HG03064 (cell line): Measurements from ENCODE around the gene TUBB2B.

Experiments used
- ATAC-seq: cut with Tn5 transposase; IDR thresholded peaks from one replicate; pipeline ENCODE4 v1.9.1; 2021; ENCODE audit warnings: low read depth; ENCODE audit not compliant: unreplicated experiment

Gene TUBB2B

DNA sequence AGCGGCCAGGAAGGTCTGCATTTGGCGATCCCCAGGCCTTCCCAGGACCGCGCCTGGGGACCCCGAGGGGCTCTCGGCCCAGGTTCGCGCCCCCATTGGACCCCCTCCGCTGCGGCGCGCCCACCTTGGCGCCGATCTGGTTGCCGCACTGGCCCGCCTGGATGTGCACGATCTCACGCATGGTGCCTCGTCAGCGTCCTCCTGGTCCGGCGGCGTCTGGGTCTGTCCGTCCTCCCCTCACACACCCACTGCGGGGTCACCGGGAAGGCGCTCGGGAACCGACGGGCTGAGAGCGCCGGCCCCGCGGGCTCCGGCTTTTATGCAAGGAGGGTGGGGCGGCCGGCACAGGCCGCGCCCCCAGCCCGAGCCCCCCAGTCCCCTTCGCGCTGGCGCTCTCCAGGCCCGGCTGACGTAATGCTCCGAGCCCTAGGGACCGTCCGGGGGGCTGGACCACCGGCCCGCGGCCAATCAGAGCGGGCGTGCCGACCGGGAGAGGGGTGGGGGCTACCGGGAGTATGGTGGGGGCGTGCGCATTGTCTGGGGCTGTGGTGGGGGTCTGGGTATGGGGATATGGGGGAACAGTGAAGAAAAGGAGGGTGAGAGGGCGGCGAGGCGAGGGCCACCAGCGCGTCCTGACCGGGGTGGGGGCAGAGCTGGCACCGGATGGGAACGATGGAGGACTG is at the start of gene TUBB2B:
TUBB2B (minus strand) TSS at position 291 of the 683 bp plus-strand sequence; CDS start at position 181, 110 bp downstream.
- no peak for ATAC-seq

DNA sequence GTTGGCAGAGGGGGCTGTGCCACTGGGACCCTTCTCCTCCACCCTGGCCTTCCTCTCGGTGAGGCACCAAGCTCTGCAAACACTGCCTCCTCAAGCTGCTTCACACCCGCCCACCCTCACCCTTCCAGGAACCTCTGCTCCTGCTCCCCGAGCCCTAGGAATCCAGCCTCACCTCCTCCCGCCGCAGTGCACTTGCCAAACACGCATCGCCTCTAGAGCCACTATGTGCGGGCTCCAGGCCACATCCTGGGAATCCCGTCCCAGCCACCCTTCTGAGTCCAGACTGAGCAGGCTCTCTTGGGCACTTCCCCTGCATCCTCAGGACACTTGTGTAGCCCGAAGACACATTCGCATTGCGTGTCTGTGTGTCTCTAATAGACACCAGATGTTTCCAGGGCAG is 49.8 kb upstream of the TUBB2B start:
- ATAC-seq: no peak

DNA sequence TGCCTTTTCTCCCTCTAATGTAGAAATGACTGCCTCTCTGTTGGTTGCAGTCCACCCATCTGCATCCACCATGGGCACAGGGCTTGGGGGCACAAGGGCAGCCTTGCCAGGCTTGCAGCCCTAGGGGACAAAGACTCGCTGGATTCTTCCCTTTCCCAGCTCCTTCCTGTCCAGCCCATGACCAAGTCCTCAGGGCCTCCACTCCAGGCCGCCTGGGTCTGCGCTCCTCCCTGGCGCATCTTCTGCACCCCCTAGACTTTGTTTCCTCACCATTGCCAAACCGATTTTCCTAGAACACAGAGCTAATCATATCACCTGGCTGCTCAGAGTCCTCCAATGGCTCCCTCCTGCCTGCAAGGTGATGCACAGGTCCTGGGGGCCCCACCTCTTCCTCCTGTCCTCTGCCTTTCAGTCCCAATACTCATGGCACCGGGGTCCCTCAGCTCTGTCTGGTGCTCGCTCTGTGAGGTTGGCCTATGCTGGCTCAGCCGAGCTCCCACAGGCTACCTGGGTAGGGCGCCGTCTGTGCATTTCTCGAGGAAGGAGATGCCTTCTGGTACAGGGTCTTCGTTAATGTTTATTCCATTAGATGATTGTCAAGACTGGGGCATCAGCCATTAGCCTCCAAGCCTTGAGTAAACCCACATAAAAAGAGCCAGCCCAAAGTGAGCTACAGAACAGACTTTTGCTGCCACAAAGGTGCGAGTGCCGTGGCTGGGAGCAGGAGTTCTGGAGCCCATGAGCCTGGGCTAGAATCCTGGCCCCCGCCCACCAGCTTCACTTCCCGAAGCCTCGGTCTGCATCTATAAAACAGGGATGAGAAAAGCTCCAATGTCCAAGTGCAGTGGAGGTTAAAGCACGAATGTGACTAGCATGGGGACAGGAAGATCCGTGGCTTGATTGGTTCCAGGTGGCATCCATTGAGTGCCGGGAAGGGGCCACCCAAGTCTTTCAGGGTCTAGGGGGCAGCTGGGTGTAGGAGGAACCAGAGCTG is 49.0 kb upstream of the TUBB2B start:
- no peak for ATAC-seq

DNA sequence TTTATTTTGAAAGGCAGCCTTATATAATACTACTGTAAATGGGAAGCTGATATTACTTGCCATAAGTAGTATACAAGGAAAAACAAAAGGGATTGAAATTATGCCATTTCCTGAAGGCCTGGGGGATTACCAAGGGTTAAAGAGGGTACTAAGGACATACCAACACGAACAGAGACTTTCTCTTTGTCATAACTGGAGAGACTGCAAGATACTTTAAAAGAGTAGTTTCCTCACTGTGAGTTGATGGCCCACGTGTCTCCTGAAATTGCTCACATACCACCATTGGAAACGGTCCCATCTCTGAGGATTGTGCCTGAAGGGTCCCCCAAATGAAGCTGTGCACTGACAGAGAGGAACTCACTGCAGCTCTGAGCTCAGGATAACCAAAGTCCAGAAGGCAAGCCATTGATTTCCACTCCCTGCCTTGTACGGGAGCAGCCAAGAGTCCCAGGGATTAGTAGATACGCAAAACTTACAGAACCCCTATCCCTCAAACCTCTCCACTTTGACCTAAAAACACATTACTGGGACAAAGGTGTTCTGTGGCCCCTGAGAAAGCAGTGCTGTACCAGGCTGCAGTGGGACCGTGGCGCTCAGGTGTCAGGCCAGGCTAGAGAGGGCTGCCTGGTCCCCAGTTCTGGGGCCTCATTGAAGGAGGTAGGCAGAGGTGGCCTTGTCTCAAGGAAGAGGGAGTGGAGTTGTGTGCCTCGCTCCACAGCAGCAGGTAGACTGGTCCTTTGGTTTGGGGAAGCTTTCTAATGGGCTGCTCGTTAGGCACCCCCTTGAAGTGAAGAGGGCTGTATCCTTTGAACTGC is 46.5 kb upstream of the TUBB2B start:
- ATAC-seq: no peak

DNA sequence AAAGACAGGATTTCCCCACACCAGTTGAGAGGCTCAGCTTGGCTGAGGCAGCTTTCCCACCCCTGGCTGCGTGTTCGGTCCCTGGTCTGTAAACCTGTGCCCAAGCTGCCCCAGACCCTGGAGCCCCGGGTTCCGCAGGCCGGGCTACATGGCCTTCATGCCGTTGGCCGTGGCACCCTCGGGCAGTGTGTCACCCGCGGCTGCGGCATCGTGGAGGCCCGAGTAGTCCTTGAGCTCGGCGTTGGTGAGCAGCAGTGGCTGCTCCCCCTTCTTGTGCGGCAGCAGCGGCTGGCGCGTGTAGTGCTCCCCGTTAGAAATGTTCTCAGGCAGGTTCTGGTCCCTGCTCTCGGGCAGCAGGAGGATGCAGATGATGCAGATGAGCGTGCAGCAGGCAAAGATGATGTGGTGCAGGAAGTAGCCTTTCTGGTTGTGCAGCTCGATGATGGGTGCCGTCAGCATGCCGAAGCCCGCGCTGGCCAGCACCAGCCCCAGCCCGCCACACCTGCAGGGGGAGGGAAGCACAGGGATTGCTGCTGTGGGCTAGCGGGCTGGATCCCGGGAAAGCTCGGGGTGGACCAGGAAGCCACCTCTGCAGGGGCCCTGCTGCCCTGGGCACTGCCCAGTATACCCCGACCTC is 45.6 kb upstream of the TUBB2B start:
- no peak for ATAC-seq

DNA sequence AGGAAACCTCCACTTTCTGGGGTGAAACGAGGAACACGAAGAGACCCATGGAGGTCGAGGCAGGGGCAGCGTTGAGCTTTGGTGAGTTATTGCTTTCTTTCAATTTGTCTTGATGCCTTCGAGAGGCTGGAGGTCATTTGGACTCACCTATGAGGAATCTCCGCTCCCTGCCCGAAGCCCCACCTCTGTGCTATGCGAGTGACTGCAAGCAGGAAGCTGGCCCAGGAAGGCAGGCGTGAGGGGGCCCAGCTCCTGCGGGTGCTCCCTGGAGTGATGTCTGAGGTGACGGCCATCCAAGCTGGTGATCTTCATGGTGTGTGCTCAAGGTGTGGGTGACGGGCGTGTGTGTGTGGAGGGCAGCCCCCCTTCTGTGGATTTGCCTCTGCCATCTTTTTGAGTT is 44.3 kb upstream of the TUBB2B start:
- ATAC-seq: no peak

DNA sequence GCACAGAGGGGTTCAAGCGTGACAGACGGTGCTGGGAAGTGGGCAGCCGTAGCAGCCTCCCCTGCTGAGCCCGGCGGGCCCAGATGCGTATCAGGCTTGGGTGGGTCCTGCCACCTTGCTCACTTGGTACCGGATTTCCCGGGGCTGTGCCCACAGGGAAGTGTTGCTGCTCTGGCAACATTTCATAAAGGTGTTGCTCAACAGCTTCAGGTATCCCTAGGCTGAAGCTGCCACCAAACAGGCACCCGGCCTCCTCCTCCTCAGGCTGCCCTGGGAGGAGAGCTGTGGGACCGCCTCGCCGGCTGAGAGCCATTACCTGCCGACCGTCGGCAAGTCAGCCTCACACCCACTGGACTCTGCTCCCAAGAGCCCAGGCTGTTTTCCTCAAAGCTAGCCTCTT is 42.8 kb upstream of the TUBB2B start:
- ATAC-seq: no peak

DNA sequence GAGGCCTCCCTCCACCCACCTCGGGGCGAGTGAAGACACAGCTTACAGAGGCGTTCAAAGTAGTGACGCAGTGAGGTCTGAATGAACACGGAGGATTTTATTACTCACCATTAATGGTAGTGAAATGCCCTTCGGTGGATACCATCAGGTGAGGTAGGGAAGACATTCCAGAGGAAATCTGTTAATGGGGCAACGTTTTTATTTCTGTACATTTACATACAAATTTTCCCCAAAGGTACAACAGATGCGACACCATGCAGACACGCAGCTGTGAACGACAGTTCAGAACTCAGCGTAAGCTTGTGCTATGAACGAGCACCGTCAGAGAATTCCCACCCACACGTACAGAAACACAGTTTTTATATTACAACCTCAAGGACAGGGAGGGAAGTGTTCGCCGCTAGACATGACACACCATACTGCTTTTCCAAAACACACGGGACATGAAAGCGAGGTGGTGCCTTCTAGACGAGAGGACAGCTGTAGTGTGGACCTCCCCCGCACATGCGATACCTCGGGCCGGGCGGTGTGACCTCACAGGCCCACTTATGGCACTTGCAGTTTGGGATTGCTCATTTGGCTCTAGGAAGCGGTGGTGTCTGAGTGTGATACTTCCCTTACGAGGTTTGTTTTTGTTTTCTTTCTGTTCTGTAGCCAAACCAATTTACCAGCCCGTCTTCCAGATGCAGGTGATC is 42.0 kb upstream of the TUBB2B start:
- no peak for ATAC-seq

DNA sequence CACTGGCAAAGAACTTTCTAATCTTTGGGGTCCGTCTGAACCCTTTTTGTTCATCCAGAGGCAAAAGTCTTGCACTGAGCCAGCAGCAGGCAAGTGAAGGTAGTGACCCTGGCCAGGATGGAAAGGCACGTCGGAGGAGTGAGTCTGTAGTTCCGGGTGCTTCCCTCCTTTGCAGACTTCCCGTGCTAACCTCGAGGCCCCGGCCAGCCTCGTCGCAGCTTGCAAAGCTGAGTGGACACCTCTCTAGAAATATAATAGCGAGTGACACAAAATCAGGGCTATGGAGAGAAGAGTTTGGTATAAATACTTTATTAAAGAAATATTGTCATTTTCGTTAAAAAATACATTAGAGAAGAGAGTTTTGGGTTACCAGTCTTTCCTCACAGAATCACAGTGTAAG is 41.2 kb upstream of the TUBB2B start:
- no peak for ATAC-seq

DNA sequence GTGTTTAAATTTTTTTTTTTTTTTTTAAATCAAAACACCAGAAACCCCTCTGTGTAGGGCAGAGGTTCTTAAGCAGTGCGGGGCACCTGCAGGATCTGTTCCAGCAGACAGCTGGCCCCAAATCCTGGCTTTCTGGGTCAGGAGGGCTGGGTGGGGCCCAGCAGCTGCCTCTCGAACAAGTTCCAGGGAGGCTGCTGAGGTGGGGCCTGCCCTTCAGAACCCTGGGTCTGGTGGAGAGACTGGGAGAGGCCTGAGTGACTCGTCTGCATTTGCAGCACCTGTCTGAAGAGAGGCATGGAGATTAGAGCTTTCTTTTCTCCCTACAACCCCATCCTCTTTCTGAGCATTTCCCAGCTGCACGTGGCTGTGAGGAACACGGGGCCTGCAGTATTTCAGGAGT is 39.7 kb upstream of the TUBB2B start:
- ATAC-seq: no peak

DNA sequence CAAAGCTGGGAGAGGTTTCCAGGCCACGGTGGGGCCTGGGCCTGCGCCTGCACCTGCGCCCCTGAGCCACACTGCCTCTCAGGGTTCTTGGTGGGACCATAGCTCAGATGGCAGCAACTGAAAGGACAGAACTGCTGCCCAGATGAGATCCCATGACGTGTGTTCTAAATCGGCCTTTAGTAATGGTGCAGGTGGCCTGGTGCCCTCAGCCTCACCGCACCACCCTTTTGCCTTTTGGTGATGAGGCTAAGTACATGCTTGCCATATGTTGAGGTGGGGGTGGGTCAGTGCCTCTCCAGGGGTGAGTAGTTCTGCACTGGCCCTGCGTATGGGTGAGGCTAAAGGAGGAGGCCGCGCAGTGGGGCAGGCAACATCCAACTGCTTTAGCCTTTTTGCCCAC is 38.7 kb upstream of the TUBB2B start:
- ATAC-seq: no peak

DNA sequence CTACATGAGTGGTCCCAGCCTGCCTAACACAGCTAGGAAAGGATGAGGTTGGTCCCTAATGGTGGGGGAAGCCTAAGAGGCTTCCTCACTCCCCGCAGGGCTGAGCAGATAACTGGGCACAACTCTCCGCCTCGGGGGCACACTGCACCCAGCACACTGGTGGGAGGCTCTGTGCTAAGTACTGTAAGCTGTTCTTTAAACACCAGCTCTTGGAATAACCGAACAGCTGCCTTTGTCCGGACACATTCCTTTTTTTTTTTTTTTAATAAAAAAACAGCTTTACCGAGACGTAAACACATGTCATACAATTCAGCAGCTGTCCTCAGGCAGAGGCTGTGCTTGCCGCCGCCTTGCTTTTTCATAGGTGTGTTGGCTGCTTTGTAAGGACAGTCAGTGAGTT is 38.2 kb upstream of the TUBB2B start:
- no peak for ATAC-seq

DNA sequence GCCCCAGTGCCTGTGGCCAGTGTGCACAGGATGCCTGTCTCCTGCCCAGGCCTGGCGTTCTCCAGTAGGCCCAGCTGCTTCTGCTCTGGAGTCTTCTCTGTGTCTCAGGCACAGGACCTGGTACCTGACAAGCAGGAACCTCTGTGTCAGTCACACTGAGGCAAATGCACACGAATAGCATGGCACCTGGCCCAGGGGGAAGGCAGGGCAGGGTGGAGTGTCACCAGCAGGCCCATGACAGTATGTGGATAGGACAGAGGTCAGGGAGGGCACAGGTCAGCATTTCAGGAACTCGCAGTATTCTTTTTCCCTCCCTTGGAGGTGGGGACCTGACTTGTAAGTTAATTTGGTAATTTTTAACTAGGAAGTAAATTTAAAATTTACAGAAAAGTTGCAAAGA is 36.9 kb upstream of the TUBB2B start:
- ATAC-seq: no peak

DNA sequence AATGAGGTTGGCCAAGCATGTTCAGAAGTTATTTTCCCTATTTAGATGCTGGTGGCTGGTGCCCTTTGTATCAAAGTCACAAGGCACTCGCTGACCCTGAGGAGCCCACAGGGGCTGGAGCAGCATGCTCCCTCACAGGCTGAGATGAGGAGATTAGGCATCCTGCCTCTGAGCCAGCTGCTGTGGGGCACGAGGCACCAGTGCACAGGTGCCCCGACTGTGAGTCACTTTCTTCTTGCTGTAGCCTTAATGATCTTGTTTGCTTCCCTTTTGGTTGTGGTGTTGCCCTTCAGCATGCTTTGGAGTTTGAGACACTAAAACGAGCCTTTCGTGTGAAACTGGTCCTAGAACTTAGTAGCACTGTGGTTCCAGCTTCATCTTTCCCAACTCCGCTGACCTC is 35.6 kb upstream of the TUBB2B start:
- no peak for ATAC-seq

DNA sequence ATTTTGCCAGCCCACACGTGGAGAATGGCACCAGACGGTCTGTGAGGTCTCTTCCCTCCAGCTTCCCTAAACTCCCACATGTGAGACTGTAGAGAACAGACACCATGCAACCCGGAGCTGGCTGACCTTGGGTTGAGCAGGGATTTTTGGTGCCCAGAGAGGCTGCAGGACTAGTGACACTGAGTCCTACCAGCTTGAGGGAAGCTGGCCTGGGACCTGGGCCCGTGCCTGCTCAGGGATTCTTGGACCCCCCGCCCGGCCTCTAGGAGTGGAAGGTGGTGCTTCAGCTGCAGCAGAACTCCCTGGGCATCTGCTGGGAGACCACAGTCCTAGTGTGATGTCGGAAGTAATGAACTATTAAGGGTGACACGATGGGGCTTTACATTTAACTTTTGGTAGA is 34.5 kb upstream of the TUBB2B start:
- no peak for ATAC-seq

DNA sequence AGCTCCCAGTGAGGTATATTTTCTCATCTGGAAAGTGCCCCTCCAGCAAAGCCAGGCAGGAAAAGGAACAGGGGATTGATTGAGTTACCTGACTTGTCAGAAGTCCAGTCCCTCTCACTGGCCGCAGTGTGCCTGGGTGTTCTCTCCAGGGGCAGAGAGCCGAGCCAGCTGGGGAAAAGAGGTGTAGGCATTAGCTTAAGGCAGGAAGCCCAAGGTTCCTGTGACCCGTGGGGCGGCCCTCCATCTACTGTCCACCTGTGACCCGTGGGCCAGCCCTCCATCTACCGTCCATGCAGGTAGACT is 34.0 kb upstream of the TUBB2B start:
- ATAC-seq: no peak

DNA sequence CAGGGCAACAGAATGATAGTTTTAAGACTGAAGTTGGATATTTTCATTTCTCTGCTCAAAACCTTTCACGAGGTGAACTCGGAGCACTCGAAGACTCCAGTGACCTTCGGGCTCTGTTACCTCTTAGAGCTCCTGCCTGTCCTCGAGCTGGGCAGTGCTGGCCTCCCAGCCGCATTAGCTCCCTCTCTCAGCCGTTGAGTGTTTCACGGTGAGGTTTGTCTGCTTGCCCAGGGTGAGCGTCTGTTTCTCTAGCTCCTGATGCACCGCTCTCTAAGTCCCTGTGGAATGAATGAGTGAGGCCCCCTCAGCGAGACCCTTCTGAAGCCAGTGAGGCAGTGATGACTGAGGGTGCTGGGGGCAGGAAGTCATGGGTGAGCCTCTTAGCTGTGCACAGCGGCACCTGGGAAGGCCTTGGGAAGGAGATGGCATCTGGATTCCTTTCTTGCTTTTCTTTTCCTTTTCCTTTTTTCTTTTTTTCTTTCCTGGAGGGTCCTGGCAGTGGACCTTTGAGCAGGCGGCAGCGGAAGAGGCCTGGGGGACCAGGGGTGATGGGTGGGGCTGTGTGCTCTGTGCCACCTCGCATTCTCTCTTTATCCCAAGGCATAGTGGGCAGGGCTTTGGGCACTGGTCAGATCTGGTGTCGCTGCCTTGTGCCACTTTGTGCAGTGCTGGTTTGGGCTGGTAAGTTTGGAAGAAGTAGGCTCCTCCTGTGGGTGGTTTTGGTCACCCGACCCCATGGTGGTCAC is 33.5 kb upstream of the TUBB2B start:
- no peak for ATAC-seq

DNA sequence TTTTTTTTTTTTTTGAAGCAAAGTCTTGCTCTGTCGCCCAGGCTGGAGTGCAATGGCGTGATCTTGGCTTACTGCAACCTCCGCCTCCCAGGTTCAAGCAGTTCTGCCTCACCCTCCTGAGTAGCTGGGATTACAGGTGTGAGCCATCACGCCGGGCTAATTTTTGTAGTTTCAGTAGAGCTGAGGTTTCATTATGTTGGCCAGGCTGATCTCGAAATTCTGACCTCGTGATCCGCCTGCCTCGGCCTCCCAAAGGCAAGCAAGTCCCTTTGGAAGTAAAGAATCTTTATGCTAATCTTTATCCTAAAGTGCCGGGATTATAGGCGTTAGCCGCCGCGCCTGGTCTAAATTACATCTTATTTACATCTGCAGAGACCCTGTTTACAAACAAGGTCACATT is 32.8 kb upstream of the TUBB2B start:
- ATAC-seq: no peak

DNA sequence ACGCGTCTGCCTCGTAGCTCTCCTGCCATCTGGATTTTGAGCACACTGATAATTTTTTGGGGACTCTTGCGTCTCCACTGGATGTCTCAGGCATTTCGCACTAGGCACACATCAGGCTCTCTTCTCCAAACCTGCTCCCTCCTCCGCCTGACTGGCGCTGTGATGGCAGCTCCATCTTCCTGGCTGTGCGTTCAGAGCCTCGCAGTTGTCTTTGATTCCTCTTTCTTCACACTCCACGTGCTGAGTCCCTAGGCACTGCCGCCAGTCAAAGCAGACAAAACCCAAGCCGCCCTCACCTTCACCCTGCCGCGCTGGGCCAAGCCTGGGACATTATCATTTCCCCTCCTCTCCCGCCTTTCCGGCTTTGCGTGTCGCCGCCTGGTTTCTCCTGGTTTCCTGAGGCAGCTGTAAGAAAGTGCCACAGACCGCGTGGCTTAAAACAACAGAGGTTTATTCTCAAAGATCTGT is 32.1 kb upstream of the TUBB2B start:
- peak; percentile 34 for ATAC-seq
